Measurements from ENCODE around the gene CAMKK1. TPM values are rescaled to one million over a fixed set of nuclear protein-coding genes. Genes with fewer than 3 reads are reported as not detected.

The CAMKK1 gene
- total and polyA plus RNA-seq, 8 donors = 4.2 to 23.0 (median 6.0) TPM

DNA sequence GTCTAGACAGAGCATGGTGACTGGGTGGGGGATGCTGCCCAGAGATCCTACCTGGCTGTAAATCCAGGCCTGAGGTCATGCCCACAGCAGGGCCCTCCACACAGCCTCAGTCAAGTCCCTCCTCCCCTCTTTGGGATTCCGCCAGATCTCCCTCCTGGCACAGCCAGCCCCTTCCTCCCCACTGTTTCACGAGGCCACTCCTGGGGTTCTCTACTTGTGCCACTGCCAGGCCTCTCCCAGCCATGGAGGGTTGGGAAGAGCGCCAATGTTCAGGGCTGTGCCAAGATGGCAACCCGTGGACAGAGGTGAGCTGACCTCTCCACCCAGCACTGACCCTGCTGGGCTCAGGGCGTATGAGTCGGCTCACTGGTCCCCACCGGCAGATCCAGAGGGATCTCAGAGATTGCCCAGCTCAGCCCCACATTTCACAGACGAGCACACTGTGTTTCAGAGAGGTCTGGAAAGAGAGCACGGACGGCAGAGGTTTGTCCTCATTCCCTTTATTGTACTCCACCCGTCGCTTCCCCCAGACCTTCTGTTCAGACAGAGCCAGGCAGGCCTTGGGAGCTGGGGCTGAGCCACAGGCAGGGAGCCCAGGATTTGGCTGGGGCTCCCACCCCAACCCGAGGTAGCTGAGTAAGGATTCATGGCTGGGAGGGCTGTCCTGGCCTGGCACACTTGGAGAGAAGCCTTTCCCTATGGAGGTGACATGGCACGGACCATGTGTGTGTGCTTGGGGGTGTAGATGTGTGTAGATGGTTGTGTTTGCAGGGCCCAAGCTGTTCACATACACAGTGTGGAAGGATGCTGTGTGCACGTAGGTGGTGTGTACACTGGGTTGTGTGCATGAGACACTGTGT, 3.5 kb upstream of the CAMKK1 start:
- H3K27me3 ChIP-seq = no peaks in the 10 kb centered on the region
- 57 to 59% methylated on average over 14 to 15 of the region's 15 CpGs for WGBS, 2 donors
- H3K9me3 ChIP-seq = no peaks in the 10 kb centered on the region
- TF ChIP-seq, protein P1, sequence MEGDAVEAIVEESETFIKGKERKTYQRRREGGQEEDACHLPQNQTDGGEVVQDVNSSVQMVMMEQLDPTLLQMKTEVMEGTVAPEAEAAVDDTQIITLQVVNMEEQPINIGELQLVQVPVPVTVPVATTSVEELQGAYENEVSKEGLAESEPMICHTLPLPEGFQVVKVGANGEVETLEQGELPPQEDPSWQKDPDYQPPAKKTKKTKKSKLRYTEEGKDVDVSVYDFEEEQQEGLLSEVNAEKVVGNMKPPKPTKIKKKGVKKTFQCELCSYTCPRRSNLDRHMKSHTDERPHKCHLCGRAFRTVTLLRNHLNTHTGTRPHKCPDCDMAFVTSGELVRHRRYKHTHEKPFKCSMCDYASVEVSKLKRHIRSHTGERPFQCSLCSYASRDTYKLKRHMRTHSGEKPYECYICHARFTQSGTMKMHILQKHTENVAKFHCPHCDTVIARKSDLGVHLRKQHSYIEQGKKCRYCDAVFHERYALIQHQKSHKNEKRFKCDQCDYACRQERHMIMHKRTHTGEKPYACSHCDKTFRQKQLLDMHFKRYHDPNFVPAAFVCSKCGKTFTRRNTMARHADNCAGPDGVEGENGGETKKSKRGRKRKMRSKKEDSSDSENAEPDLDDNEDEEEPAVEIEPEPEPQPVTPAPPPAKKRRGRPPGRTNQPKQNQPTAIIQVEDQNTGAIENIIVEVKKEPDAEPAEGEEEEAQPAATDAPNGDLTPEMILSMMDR (IDR thresholded peaks at IDR 0.05) = no peak
- no peaks in the 10 kb centered on the region for H3K36me3 ChIP-seq
- no peak overlapping the region for H3K4me3 ChIP-seq
- peaks cover 28 to 38% (median 37%) of the 10 kb centered on the region in 3 donors for H3K4me1 ChIP-seq
- no peak for FAIRE-seq
- H3K27ac ChIP-seq = peak overlapping the region in 3 of 4 donors; percentile 26 to 79 (median 77)
- ATAC-seq = no peak
- intact Hi-C loops (cut with DNase I) = no loop called here
- DNase-seq = peak in 4 of 6 donors; percentile 64 to 75 (median 68)

DNA sequence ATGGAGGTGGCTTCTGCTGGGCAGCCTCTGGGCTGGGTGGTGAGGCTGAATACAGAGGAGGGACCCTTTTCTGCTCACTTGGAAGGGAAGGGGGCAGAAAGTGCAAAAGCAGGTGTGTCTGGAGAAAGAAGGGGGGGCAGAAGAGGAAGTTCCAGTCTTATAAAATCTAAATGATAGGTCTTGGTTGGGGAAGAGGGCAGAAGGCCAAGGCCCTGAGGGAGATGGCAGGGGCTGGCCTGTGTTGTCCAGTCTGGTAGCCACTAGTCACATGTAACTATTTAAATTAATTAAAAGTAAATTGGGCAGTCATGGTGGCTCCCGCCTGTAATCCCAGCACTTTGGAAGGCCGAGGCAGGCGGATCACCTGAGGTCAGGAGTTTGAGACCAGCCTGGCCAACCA, 2.5 kb upstream of the CAMKK1 start:
- H3K36me3 ChIP-seq = no peaks in the 10 kb centered on the region
- H3K27ac ChIP-seq = peak overlapping the region; percentile 26 to 79 (median 56)
- no peaks in the 10 kb centered on the region for H3K9me3 ChIP-seq
- H3K27me3 ChIP-seq = no peaks in the 10 kb centered on the region
- WGBS, 2 donors = 69 to 89% methylated on average over 3 of the region's 3 CpGs
- H3K4me3 ChIP-seq = no peak overlapping the region
- no peak for ATAC-seq
- FAIRE-seq = no peak
- intact Hi-C loops (cut with DNase I) = no loop called here
- no peak for DNase-seq
- H3K4me1 ChIP-seq = peaks cover 28 to 39% (median 30%) of the 10 kb centered on the region in 3 donors
- TF ChIP-seq, protein P1 (IDR thresholded peaks at IDR 0.05) = no peak

DNA sequence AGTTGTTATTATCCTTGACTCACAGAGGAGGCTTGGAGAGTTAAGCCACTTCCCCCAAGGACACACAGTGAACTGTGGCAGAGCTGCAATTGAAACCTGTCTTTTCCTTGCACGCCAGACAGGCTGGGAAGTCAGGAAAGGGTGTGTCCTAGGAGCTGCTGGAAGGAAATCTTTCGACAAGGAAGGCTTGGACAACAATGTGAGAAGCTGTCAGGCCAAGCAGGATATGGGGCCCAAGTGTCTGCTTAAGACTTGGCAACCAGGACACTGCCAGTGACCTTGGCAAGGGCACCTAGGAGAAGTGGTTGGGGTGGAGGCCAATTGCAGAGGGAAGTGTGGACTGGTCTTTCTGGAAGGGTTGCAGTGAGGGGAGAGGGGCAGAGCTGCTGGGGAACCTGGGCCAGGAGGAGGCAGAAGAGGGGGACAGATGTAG, 2.1 kb upstream of the CAMKK1 start:
- ATAC-seq (peak; percentile 5 to 37 (median 20)), DNase-seq (peak in 5 of 6 donors; percentile 55 to 74 (median 68)), FAIRE-seq (no peak)
- Histone ChIP-seq H3K4me3 (no peak overlapping the region), H3K36me3 (no peaks in the 10 kb centered on the region), H3K27ac (peak overlapping the region; percentile 28 to 79 (median 56)), H3K27me3 (no peaks in the 10 kb centered on the region), H3K9me3 (no peaks in the 10 kb centered on the region), H3K4me1 (peaks cover 28 to 41% (median 29%) of the 10 kb centered on the region in 3 donors)
- TF ChIP-seq, protein P1 (IDR thresholded peaks at IDR 0.05) = no peak
- intact Hi-C loops (cut with DNase I) = no loop called here
- 20 to 28% methylated on average over 2 of the region's 2 CpGs for WGBS, 2 donors

DNA sequence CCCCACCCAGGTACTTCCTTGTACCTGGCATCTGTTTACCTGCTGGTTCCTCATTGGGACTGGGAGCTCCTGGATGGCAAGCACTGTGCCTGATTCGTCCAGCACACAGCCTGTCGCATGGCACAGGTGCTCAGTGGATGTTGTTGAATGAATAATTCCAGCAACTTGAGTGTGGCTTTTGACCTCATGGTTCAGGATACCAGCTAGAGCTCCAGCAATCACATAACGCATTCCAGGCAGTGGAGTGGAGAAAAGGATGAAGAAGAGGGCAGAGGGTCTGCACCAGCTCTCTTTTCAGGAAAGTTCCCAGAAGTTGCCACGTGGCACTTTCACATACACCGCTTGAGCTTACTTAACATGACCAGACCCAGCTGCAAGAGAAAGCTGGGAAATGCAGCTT, 1.3 kb upstream of the CAMKK1 start:
- Histone ChIP-seq H3K27me3 (no peaks in the 10 kb centered on the region), H3K27ac (peak overlapping the region in 3 of 4 donors; percentile 28 to 79 (median 77)), H3K9me3 (no peaks in the 10 kb centered on the region), H3K4me3 (no peak overlapping the region), H3K4me1 (peaks cover 28 to 42% (median 29%) of the 10 kb centered on the region in 3 donors), H3K36me3 (no peaks in the 10 kb centered on the region)
- TF ChIP-seq, protein P1 (IDR thresholded peaks at IDR 0.05) = no peak
- ATAC-seq (no peak), FAIRE-seq (no peak), DNase-seq (no peak)
- 39 to 50% methylated on average over 5 of the region's 5 CpGs for WGBS, 2 donors
- intact Hi-C loops (cut with DNase I) = no loop called here

DNA sequence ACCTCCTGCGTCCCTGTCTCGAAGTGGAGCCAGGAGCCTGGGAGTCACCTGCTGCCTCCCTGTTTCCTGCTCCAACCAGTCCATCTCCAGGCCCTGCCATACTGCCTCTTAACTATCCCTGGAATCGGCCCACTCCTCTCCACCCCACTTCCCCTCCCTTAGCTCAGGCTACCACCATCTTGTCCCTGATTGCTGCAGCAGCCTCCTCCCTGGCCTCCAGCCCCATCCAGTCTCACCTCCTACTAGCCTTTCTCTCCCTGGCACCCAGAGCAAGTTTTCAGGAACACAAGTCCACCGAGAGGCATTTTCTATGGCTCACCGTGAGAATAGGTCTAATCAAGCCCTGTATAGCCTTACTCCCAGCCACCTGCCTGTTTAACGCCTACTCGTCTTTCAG, 865 bp upstream of the CAMKK1 start:
- no peaks in the 10 kb centered on the region for H3K27me3 ChIP-seq
- peaks cover 28 to 42% (median 29%) of the 10 kb centered on the region in 3 donors for H3K4me1 ChIP-seq
- DNase-seq (no peak), ATAC-seq (no peak), FAIRE-seq (no peak)
- peak overlapping the region in 3 of 4 donors; percentile 57 to 81 (median 63) for H3K4me3 ChIP-seq
- no peaks in the 10 kb centered on the region for H3K36me3 ChIP-seq
- H3K27ac ChIP-seq = peak overlapping the region; percentile 28 to 79 (median 64)
- intact Hi-C loops (cut with DNase I) = no loop called here
- 44 to 45% methylated on average over 7 of the region's 7 CpGs for WGBS, 2 donors
- no peaks in the 10 kb centered on the region for H3K9me3 ChIP-seq
- TF ChIP-seq, protein P1 (IDR thresholded peaks at IDR 0.05) = no peak
